AG04450 (cell line): ENCODE data around the gene POMP. TPM values are rescaled to one million over a fixed set of nuclear protein-coding genes. Genes with fewer than 3 reads are reported as not detected.

Experiments used
- CTCF ChIA-PET: fragments of 300-600, 350-600 bp; formaldehyde crosslinking; extraction: SDS; loops from one replicate; lab custom pipeline; 2022; ENCODE audit warnings: antibody characterized with exemption, inconsistent platforms; lab: Charles Lee
- POLR2A ChIA-PET: fragments of 350-600 bp; formaldehyde crosslinking; extraction: SDS; loops from one replicate; lab custom pipeline; 2021; ENCODE audit warnings: antibody characterized with exemption, inconsistent platforms; lab: Yijun Ruan, JAX
- DNase-seq: peaks from one replicate; pipeline ENCODE4 v3.0.0-alpha.2; 2011; ENCODE audit warnings: low read depth, low spot score
- H3K27ac ChIP-seq: one replicate; pipeline ENCODE4 v1.5.1; 2012; ENCODE audit warnings: low read depth, low read length, control low read depth
- H3K27me3 ChIP-seq: one replicate; pipeline ENCODE4 v1.6.0; 2012; ENCODE audit warnings: low read length; ENCODE audit not compliant: control insufficient read depth, insufficient read depth
- H3K4me3 ChIP-seq: 2 replicates; pipeline ENCODE4 v1.5.1; 2011; ENCODE audit warnings: mild to moderate bottlenecking, low read depth, low read length, control low read depth
- H3K9me3 ChIP-seq: 2 replicates; pipeline ENCODE4 v1.5.1; 2012; ENCODE audit warnings: low read length; ENCODE audit not compliant: control insufficient read depth, insufficient read depth
- CTCF ChIP-seq: IDR thresholded peaks from 2 replicates; pipeline ENCODE4 v1.5.1; 2011; ENCODE audit warnings: low read depth, low read length, control low read depth, inconsistent platforms
- polyA plus RNA-seq: library from polyadenylated mRNA; depleted of rRNA; stranded (reverse); fragments of >200 nt; gene quantifications from 2 replicates; pipeline ENCODE4 v1.2.3, GENCODE V29; 2011

The POMP gene
- polyA plus RNA-seq, 1 experiment = 117 TPM

DNA sequence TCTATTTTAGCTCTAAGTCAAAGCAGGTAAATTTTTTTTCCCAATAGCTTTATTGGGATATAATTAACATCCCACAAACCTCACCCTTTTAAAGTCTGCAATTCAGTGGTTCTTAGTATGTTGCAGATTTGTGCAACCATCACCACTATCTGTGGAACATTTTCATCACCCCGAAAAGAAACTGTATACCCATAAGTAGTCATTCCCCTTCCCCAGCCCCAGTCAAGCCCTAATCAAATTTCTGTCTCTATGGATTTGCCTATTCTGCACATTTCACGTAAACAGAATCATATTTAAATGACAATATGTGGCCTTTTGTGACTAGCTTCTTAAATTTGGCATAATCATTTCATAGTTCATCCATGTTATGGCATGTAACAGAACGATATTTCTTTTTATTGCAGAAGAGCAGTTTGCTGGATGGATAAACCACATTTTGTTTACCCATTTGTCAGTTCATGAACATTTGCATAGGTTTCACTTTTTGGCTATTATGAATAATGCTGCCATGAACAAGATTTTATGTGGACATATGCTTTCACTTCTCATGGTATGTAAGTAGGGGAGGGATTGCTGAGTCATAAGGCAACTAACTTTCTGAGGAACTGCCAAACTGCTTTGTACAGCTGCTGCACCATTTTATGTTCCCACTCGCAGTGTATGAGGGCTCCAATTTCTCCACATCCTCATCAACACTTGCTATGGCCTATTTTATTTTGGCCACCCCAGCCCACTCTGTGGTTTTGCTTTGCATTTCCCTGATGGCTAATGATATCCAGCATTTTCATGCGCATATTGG lies 48.9 kb downstream of the POMP start:
- no peak overlapping the region for H3K4me3 ChIP-seq
- H3K27me3 ChIP-seq = no peaks in the 10 kb centered on the region
- CTCF ChIA-PET = no interaction called here
- POLR2A ChIA-PET = no interaction called here
- no peak overlapping the region for H3K27ac ChIP-seq
- TF ChIP-seq CTCF = no peak
- H3K9me3 ChIP-seq = no peaks in the 10 kb centered on the region
- peak; percentile 65 for DNase-seq

GRCh38 chr13:28710161-28710560 lies 51.2 kb downstream of the POMP start:
- ChIA-PET POLR2A (no interaction called here), CTCF (no interaction called here)
- TF ChIP-seq CTCF = no peak

GRCh38 chr13:28714651-28715050 lies 55.7 kb downstream of the POMP start:
- no peak for TF ChIP-seq CTCF
- ChIA-PET CTCF (no interaction called here), POLR2A (no interaction called here)
- Histone ChIP-seq H3K27ac (no peak overlapping the region), H3K27me3 (no peaks in the 10 kb centered on the region), H3K9me3 (no peaks in the 10 kb centered on the region), H3K4me3 (no peak overlapping the region)
- DNase-seq = no peak

More at GRCh38 chr13:28710161-28710560, 51.2 kb downstream of the POMP start:
- Histone ChIP-seq H3K4me3 (no peak overlapping the region), H3K27me3 (no peaks in the 10 kb centered on the region), H3K27ac (no peak overlapping the region), H3K9me3 (no peaks in the 10 kb centered on the region)
- DNase-seq = no peak

DNA sequence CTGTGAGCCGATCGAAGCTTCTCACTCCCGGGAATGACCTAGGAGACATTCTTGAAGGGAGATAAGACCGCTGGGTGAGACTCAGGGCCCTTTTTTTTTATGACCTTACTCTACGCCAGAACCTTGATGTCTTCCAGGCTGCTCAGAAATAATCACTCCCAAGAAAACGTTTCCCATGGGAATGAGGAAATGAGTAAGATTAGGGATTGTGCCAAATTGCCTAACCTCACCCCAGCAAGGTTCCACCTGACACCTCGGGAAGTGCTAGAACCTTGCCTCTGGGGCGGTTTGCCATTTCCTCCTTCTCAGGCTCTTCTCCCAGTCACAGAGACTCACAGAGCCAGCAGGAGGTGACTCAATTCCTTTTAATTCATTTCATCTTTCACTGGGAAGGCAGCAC lies 57.6 kb downstream of the POMP start:
- DNase-seq = no peak
- no peak for TF ChIP-seq CTCF
- ChIA-PET POLR2A (interaction anchor here (0.7 kb wide), 1 partner anchor 74 kb away, joined by 4 read pairs; no protein-coding TSS in a partner anchor), CTCF (interaction anchor here (0.6 to 1.3 kb wide), 2 partner anchors 80 to 732 kb away, joined by 3 to 9 read pairs; no protein-coding TSS in a partner anchor)
- Histone ChIP-seq H3K27ac (no peak overlapping the region), H3K27me3 (no peaks in the 10 kb centered on the region), H3K9me3 (no peaks in the 10 kb centered on the region), H3K4me3 (no peak overlapping the region)

DNA sequence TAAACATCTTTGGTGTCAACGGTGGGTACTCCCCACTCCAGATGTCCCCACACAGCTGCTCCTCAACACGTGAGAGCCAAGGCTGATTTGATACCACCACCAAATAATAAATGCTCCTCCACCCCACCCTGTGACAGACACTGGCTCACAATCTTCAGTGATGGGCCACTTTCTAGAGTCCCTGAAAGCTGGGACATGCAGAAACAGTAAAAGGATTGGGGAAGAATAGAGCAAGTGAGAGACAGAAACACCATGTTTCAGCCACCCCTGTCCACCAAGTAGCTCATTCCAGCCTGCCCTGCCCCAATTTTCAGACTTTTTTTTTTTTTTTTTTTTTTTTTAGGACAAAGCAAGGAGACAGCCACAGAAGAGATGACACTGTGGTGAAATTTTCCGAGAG lies 58.2 kb downstream of the POMP start:
- Histone ChIP-seq H3K27ac (no peak overlapping the region), H3K4me3 (no peak overlapping the region), H3K9me3 (no peaks in the 10 kb centered on the region), H3K27me3 (no peaks in the 10 kb centered on the region)
- CTCF ChIA-PET = interaction anchor here (1.3 kb wide), 1 partner anchor 79 kb away, joined by 9 read pairs; no protein-coding TSS in a partner anchor
- POLR2A ChIA-PET = no interaction called here
- no peak for DNase-seq
- no peak for TF ChIP-seq CTCF
